GM19467 (cell line): ENCODE measurements around the gene TMEM271.
"Not testable (repeated sequence)": the region's sequence is repeated elsewhere in the genome, so short reads cannot be mapped to it uniquely, and the experiment has no call there.

Experiments used
- ATAC-seq: cut with Tn5 transposase; IDR thresholded peaks from one replicate; pipeline ENCODE4 v1.9.1; 2021; ENCODE audit warnings: mild to moderate bottlenecking, moderate library complexity; ENCODE audit not compliant: unreplicated experiment

Gene TMEM271

DNA sequence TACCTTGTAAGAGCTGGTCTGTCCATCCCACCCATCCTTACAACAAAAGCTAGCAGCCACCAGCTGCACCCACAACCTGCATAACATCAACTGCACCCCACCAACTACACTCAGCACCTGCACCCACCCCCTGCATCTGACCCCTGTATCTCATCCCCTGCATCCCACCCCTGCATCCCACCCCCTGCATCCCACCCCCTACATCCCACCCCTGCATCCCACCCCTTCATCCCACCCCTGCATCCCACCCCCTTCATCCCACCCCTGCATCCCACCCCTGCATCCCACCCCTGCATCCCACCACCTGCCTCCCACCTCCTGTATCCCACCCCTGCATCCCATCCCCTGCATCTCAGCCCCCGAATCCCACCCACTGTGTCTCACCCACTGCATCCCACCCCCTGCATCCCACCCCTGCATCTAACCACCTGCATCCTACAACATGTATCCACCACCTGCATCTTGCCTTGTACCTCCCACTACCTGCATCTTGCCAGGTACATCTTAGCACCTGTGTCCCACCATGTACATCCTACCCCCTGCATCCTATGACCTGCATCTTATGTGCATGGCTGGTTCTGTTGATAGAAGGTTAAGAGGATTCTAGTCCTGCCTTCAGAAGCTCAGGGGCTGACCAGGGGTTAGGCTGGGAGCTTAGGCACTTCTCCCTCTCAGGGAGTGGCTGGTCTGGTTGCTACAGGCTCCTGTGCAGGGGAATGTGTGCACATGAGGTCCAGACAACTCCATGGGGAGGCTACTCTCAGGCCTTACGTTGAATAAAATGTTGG, 9.4 kb downstream of the TMEM271 start:
- no peak for ATAC-seq

DNA sequence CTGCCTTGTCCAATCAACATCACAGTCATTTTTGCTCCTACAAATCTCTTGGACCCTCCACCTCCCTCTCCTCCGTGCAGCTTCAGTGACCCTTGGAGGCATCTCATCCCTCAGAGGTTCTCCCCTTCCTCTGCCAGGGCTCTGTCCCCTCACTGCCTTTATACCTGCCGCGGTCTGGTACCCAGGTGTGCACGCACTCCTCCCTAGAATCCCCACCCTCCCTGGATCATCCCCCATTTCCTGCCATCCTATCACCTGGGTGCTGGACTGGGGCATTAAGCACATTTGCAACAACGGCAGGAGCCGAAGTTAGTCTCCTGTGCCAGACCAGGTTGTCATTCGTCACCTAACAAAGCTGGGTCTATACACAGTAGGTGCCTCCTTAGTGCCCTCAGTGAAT, 10.1 kb downstream of the TMEM271 start:
- no peak for ATAC-seq

DNA sequence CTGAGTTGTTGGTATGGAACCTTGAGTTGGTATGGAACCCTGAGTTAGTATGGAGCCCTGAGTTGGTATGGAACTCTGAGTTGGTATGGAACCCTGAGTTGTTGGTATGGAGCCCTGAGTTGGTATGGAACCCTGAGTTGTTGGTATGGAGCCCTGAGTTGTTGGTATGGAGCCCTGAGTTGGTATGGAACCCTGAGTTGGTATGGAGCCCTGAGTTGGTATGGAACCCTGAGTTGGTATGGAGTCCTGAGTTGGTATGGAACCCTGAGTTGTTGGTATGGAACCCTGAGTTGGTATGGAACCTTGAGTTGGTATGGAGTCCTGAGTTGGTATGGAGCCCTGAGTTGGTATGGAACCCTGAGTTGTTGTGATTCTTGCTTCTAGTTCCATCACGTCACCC, 10.5 kb downstream of the TMEM271 start:
- ATAC-seq = not testable (repeated sequence)

DNA sequence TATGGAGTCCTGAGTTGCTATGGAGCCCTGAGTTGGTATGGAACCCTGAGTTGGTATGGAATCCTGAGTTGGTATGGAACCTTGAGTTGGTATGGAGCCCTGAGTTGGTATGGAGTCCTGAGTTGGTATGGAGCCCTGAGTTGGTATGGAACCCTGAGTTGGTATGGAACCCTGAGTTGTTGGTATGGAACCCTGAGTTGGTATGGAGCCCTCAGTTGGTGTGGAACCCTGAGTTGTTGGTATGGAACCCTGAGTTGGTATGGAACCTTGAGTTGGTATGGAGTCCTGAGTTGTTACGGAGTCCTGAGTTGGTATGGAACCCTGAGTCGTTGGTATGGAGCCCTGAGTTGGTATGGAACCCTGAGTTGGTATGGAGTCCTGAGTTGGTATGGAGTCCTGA, 13.6 kb downstream of the TMEM271 start:
- not testable (repeated sequence) for ATAC-seq

DNA sequence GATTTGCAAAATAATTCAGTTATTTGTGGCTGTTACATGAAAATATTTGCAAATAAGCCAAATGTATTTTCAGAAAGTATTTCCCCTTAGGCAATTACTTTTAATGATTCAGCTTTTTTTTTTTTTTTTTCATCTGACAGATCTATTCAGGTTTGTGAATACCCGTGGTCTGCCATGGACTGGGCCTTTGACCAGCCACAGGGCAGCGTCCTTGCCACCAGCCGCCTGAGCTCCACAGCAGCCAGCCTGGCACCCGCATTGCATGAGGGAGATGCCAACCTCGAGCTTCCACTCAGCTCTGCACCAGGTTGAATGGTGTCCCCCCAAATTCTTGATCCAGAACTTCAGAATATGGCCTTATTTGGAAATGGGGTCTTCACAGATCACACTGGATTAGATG, 14.7 kb downstream of the TMEM271 start:
- no peak for ATAC-seq

DNA sequence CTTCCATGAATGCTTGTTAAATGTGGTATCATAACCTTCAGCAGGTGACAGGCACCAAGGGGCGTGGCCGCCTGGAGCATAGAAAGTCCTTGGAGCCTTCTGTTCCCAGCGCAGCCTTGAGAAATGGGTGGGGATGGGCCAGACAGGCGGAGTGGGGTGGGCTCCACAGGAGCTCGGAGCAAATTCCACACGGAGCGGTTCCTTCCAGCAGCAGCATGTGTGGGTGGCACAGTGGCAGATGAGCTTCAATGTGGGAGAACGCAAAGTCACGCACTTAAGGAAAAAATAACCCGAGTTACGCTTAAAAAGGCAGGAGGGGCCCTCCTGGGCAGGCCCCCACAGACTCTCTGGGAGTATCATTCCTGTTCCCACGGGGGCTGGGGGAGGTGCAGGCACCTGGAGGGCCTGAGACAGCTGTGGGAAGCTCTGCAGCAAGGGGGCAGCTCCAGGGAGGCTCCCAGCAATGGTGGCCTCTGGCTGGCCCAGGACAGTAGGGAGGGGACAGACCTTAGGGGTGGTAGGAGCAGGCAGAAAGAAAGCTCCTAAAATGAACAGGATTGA, 15.3 kb downstream of the TMEM271 start:
- no peak for ATAC-seq

DNA sequence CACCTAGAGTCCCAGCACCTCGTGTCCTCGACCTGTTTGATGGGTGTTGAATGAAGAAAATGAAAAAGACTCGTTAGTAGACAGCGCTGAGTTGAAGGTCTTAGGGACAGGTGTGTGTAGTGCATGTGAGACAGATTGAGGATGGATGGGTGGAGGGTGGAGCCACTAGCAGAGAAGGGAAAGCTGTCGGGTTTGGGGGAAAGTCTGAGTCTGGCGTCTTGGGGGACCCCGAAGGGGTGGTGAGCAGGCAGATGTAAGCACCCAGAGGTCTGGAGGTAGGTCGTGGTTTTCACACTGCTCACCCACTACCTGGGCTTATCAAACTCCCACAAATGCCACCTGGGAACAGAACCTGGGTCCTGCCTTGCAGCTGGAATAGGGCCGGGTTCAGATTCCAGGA, 16.0 kb downstream of the TMEM271 start:
- ATAC-seq = no peak

DNA sequence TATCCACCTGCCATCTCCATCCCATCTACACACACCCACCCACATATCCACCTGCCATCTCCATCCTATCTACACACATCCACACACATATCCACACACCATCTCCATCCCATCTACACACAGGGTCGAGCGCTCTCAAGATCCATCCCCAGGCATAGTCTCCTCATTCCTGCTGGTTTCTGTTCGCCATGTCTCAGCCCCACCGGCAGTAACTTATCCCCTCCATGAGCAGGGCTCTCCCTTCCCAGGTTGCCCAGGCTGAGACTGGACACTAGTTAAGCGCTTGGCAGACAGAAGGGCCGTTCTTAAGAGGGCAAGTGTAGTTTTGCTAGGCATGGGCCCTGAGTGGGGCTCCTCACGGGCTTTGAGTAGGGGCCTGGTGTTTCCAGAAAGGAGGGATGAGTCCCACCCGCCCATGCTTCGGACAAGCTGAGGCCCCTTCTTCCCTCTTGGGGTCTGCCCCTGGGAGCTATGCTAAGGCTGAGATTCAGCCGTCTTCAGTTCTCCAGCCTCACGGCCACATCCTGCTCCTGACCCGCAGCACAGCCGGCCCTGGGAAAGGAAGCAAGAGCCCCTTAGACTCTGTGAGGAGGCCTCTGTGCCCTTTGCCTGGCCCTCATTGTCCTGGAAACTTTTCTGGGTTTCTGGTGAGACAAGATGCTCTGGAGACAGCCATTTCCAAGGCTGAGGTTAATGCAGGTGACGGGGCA, 20.4 kb downstream of the TMEM271 start:
- ATAC-seq = no peak

DNA sequence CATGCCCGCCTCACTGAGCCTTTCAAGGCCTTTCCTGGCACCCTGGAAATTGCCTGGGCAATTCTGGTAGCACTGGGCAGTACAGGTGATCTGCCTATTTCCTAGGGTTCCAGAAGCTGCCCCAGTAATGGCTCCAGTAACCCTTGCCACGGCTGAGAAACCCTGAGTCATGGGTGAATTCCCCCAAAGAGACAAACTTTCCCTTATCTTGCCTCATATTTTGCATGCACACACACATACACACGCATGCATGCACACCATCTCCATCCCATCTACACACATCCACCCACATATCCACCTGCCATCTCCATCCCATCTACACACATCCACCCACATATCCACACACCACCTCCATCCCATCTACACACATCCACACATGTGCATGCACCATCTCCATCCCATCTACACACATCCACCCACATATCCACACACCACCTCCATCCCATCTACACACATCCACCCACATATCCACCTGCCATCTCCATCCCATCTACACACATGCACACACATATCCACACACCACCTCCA, 21.2 kb downstream of the TMEM271 start:
- ATAC-seq = not testable (repeated sequence)

DNA sequence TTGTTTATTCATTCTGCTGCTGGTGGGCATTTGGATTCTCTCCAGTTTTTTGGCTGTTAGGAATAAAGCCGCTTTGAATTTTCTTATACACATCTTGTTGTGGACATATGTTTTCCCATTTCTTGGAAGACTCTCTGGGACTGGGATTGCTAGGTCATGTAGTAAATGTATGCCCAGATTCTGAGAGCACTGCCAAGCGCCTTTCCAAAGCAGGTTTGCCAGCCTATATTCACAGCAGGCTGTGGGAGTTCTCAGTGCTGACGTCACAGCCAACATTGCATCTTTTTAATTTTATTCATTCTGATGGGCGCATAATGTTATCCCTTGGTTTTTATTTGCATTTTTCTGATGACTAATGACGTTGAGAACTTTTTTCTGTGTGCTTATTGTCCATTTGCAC, 24.1 kb downstream of the TMEM271 start:
- ATAC-seq = no peak

DNA sequence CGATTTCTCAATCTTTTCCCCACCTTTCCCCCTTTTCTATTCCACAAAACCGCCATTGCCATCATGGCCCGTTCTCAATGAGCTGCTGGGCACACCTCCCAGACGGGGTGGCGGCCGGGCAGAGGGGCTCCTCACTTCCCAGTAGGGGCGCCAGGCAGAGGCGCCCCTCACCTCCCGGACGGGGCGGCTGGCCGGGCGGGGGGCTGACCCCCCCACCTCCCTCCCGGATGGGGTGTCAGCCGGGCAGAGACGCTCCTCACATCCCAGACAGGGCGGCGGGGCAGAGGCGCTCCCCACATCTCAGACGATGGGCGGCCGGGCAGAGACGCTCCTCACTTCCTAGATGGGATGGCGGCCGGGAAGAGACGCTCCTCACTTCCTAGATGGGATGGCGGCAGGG, 25.8 kb downstream of the TMEM271 start:
- ATAC-seq = not testable (repeated sequence)

DNA sequence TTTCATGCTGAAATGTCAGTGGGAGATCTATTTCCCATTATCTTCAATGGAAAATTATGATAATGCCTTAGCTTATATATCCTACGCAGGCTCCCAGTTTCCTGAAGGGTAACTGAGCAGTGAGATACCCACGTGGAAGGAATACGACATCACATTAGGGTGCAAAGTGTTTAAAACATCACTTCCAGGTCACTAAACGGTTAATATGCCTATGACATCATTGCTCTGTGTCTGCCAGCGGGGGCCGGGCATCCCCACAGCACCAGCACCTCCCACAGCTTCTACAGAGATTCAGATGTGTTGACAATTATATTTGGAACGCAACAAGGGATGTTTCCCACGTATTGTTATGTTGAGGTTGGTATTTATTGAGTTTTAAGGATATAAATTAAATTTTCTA, 27.1 kb downstream of the TMEM271 start:
- ATAC-seq = no peak

DNA sequence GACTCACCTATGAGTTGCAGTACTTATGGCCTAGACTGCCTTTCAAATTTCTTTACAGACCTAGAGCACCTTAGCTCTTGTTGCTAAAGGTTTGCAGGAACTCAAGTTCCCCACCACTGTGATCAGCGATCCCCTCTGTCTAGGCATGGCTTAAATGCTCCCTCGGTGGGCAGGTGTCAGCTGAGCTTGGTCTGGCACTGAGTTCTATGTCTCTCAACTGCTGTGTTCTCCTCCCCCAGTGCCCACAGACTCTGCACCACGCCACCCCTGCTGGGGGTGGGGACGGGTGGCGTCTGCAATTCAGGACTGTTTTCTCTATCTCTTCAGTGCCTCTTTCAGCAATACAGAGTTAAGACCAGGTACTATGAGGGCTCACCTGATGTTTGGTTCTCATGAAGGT, 30.5 kb downstream of the TMEM271 start:
- no peak for ATAC-seq

DNA sequence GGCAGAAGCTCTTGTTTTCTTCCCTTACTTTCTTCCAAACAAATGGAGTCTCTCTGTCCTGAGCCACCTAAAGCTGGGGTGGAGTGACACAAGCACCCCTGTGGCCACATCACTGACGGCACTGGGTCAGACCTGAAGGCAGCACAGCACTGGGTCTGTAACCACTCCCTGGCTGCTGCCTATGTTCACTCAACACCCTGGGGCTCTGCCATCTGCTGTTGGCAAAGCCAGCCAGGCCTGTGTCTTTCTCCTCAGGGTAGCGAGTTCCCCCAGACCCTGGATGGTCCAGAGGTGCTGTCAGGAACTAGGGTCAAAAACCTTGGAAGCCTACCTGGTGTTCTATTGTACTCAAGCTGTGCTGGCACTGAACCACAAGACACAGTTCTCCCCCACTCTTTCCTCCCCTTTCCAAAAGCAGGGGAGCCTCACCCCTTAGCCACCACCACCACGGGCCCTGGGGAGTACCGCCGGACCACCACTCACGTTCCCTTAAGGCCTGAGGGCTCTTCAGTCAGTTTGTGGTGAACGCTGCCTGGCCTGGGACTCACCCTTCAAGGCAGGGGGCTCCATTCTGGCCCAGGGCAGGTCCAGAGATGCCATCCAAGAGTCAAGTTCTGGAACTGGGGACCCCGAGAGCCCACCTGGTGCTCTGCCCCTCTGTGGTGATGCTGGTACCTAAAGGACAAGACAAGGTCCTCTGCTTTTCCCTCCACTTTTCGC, 31.5 kb downstream of the TMEM271 start:
- no peak for ATAC-seq

DNA sequence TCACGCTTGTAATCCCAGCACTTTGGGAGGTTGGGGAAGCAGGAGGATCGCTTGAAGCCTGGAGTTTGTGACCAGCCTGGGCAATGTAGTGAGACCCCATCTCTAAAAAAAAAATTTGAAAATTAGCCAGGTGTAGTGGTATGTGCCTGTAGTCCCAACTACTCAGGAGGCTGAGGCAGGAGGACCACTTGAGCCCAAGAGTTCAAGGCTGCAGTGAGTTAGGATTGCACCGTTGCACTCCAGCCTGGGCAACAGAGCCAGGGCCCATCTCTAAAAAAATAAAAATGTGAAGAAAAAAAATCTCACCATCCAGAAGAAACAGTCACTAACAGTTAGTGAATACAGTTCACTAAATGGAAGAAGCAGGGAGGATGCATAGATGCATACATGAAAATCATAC, 34.8 kb downstream of the TMEM271 start:
- ATAC-seq = no peak

DNA sequence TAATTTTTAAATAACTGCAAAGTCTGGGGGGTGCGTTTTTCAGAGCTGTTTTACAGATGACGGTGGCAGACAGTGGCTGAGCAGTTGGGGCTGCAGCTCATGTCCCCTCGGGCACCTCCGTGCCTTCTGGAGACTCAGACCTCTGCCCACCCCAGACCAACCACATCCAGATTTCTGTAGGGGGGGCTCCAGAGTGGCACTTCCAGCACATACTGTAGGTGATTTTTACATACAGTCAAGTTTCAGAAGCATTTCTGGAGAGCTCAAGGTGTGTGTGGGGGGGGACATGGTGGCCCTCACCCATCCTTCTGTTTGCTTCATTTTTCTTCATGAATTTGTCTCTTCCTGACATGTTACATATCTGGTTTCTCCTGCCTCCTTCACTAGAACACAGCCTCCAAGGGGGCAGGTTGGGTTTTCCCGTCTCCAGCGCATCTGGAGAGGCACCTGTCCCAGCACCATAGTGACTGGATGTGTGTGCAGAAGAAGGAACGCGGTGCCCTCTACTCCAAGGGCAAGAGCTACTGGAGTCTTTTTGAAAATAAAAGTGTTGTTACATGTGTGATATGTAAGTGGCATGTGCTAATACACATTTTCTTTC, 37.5 kb downstream of the TMEM271 start:
- ATAC-seq = no peak

DNA sequence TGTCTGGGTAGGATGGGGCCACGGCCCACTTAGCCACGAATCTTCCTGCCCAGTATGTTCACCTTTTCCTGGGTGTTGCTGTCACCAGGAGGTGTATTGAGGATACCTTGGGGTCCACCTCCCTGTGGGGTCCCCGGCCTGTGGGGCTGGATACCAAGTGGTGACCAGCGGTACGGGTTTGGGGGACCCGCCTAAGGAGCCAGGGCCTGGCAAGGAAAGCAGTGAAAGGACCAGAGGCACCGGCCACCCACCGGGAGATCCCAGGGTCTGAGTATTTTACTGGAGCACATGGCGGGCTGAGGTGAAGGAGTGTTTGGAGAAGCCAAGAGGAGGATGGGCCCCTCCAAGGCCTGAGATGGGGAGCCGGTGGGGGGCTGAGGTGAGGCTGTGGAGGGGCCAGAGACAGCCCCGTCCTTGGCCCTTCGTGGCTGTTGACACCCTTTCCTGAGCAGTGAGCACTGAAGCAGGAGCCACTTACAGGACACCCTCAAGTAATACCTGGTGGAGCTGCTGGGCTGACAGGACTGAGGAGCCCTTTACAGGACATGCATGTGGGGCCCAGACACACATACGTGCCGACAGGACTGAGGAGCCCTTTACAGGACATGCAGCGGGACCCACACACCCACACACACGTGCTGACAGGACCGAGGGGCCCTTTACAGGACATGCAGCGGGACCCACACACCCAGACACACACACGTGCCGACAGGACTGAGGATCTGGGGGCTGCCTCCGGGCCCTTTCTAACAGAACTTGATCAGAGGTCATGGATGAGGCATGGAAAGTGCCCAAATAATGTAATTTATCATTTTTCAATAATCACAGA, 38.4 kb downstream of the TMEM271 start:
- ATAC-seq = no peak

DNA sequence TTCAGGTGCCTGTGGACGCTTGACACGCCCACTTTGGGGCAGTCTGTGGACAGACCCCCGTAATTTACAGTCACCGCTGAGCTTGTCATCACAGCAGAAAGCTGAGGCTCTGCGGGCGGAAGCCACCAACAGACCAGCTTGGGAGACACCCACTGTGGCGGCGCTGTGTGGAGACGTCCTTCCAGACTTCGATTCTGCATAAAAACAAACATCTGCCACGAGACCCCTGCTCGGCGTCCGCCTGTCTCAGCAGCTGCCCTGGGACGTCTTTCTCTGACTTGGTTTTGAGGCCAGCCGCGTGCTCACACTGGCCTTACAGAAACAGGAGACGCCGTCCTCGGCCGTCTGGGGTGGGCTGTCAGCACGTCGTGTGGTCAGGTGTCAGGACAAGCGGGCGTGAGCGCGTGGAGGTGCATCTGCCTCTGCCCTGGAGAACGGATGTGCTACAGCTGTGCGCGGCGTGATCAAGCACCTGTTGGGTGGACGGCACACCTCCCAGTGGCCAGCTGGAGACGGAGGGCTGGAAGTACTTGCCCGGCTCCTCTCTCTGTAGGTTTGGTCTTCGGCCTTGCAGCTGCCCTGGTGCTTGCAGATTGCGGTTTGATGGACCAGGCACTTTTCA, 39.6 kb downstream of the TMEM271 start:
- ATAC-seq = no peak

DNA sequence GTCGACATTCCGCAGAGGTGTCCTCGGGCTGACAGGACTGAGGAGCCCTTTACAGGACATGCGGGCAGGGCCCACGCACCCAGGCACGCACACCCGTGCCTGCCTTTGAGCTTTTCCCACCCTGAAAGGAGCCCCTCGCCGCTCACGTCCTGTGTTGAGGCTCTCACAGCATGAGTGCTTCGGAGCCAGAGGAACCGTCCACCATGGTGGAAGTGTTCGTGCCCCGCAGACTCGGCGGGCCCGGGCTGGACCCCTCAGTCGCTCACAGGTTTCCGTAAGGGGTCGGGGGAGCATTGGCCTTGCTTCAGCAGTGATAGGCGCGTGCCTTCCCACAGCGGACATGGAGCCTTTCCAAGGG, 40.2 kb downstream of the TMEM271 start:
- ATAC-seq = no peak
